K562 (cell line): Measurements from ENCODE around the gene OR2Y1. TPM values are rescaled to one million over a fixed set of nuclear protein-coding genes. Genes with fewer than 3 reads are reported as not detected.
"Not testable (repeated sequence)": the region's sequence is repeated elsewhere in the genome, so short reads cannot be mapped to it uniquely, and the experiment has no call there.

Experiments
- ADNP ChIP-seq: fragments of 200-800 bp; sonication (Bioruptor generic); IDR thresholded peaks from 2 replicates; pipeline ENCODE4 v1.6.1; 2016; ENCODE audit warnings: missing genetic modification characterization, missing compliant biosample characterization
- ATF4 ChIP-seq: fragments of 450-650 bp; formaldehyde crosslinking; IDR thresholded peaks from 2 replicates; pipeline ENCODE4 v1.4.0; 2022; ENCODE audit warnings: mild to moderate bottlenecking, moderate library complexity
- CBFA2T2 ChIP-seq: fragments of 450-650 bp; conservative IDR thresholded peaks from 2 replicates; pipeline ENCODE4 v1.6.1; 2017; ENCODE audit warnings: mild to moderate bottlenecking
- CBX1 ChIP-seq: sonication (generic); IDR thresholded peaks from 2 replicates; pipeline ENCODE4 v1.6.1; 2016; ENCODE audit warnings: antibody characterized with exemption, low read depth, mild to moderate bottlenecking
- EGR1 ChIP-seq: fragments of 450-650 bp; conservative IDR thresholded peaks from 2 replicates; pipeline ENCODE4 v1.6.1; 2017; ENCODE audit warnings: mild to moderate bottlenecking
- FOXM1 ChIP-seq, 2 experiments: fragments of 450-650 bp in 1 of 2; sonication (generic) in 1 of 2; formaldehyde crosslinking in 1 of 2; IDR thresholded peaks; 2 replicates each; pipeline versions ENCODE4 v1.6.1 to v1.9.0; 2017 to 2022; ENCODE audit warnings: low read depth in 2 of 2, mild to moderate bottlenecking in 2 of 2, missing genetic modification reagents in 1 of 2, moderate library complexity in 1 of 2
- GATAD2A ChIP-seq: fragments of 450-650 bp; IDR thresholded peaks from 2 replicates; pipeline ENCODE4 v1.6.1; 2017
- LEF1 ChIP-seq: fragments of 450-650 bp; IDR thresholded peaks from 2 replicates; pipeline ENCODE4 v1.6.1; 2016; ENCODE audit warnings: mild to moderate bottlenecking
- MNT ChIP-seq, 2 experiments: fragments of 450-650 bp; conservative IDR thresholded peaks; 2 replicates each; pipeline ENCODE4 v1.6.1; 2017; ENCODE audit warnings: mild to moderate bottlenecking in 2 of 2, moderate library complexity in 2 of 2
- MTA2 ChIP-seq: fragments of 450-650 bp; IDR thresholded peaks from 2 replicates; pipeline ENCODE4 v1.6.1; 2016; ENCODE audit warnings: low read depth
- PHB2 ChIP-seq: fragments of 450-650 bp; IDR thresholded peaks from 2 replicates; pipeline ENCODE4 v1.6.1; 2017; ENCODE audit warnings: low read depth
- PYGO2 ChIP-seq: fragments of 450-650 bp; IDR thresholded peaks from 2 replicates; pipeline ENCODE4 v1.6.1; 2016; ENCODE audit warnings: mild to moderate bottlenecking, missing genetic modification characterization, moderate library complexity, missing compliant biosample characterization
- RB1 ChIP-seq: fragments of 450-650 bp; IDR thresholded peaks from 2 replicates; pipeline ENCODE4 v1.6.1; 2017; ENCODE audit warnings: low read depth, mild to moderate bottlenecking
- SOX6 ChIP-seq: fragments of 450-650 bp; IDR thresholded peaks from 2 replicates; pipeline ENCODE4 v1.6.1; 2014; ENCODE audit warnings: mild to moderate bottlenecking
- TRIM28 ChIP-seq: fragments of 450-650 bp; IDR thresholded peaks from 2 replicates; pipeline ENCODE4 v1.6.1; 2017
- ZBTB17 ChIP-seq: fragments of 450-650 bp; formaldehyde crosslinking; IDR thresholded peaks from 2 replicates; pipeline ENCODE4 v1.4.0; 2020; ENCODE audit warnings: mild to moderate bottlenecking
- ZBTB40 ChIP-seq, 2 experiments: fragments of 450-650 bp in 1 of 2; sonication (generic) in 1 of 2; formaldehyde crosslinking in 1 of 2; IDR thresholded peaks; 2 replicates each; pipeline versions ENCODE4 v1.7.1 to v1.9.0; 2016 to 2022; ENCODE audit warnings: inconsistent platforms in 1 of 2, mild to moderate bottlenecking in 1 of 2, missing genetic modification reagents in 1 of 2
- ZNF175 ChIP-seq: fragments of 200-800 bp; sonication (Bioruptor generic); IDR thresholded peaks from 2 replicates; pipeline ENCODE4 v1.6.1; 2016; ENCODE audit warnings: low read depth, mild to moderate bottlenecking, missing genetic modification characterization, missing compliant biosample characterization
- ZNF24 ChIP-seq: fragments of 450-650 bp; IDR thresholded peaks from 2 replicates; pipeline ENCODE4 v1.6.1; 2016
- polyA plus RNA-seq, 8 experiments: library from polyadenylated mRNA; depleted of rRNA in 4 of 8; stranded (reverse) in 5 of 8; unstranded in 3 of 8; fragments of >200 nt; fragmentation: Nextera tagmentation in 2 of 8; fragmentation: Illumina TruSeq in 1 of 8; extraction: Ambion mirVana in 2 of 8; extraction: Trizol in 1 of 8; gene quantifications; 2 replicates each; pipeline versions ENCODE4 v1.2.1 to v1.2.3, GENCODE V29; 2011 to 2014; ENCODE audit warnings: inconsistent platforms in 1 of 8, missing spikeins in 1 of 8
- total RNA-seq, 7 experiments: library from RNA; depleted of rRNA in 6 of 7; stranded (reverse); fragments of >200 nt in 6 of 7; fragmentation: Illumina TruSeq in 2 of 7; extraction: Trizol in 2 of 7; gene quantifications; 2 replicates each; pipeline versions ENCODE4 v1.2.1 to v1.2.3, GENCODE V29; 2011 to 2021; ENCODE audit warnings: low replicate concordance in 1 of 7

Gene OR2Y1
- total and polyA plus RNA-seq, 9 of the 15 experiments (the other 6 are each of a cell fraction or from before 2014, with no cell fraction given): not detected

GRCh38 chr5:180781900-180782326, 42.1 kb upstream of the OR2Y1 start (continued):
- TF ChIP-seq TRIM28: peak; percentile 97
- 0 out of 2 replicates have a peak, but pooled peaks have one; percentile 11 for TF ChIP-seq EGR1
- 0 out of 2 replicates have a peak, but pooled peaks have one; percentile 53 for TF ChIP-seq ZNF175 (CRISPR knock-in tag)
- TF ChIP-seq ZBTB17: peak; percentile 95
- peak; percentile 40 for TF ChIP-seq ADNP (tag)
- TF ChIP-seq GATAD2A: peak; percentile 82
- TF ChIP-seq SOX6: peak; percentile 96
- peak; percentile 79 for TF ChIP-seq PHB2
- TF ChIP-seq CBX1: 0 out of 2 replicates have a peak, but pooled peaks have one; percentile 70
- peak; percentile 84 for TF ChIP-seq FOXM1 (IDR thresholded peaks at IDR 0.05; ENCODE audit: low read depth)
- TF ChIP-seq FOXM1 (CRISPR knock-in tag; IDR thresholded peaks at IDR 0.05; ENCODE audit: low read depth); ZBTB40 (CRISPR knock-in tag; IDR thresholded peaks at IDR 0.05): not testable (repeated sequence)
- TF ChIP-seq CBFA2T2: peak; percentile 95
- peak; percentile 71 for TF ChIP-seq ZNF24
- TF ChIP-seq MTA2: peak; percentile 92
- TF ChIP-seq RB1: 0 out of 2 replicates have a peak, but pooled peaks have one; percentile 30
- peak; percentile 56 to 64; a peak in 3 of 4 replicates for TF ChIP-seq MNT (conservative IDR thresholded peaks at IDR 0.05)
- TF ChIP-seq LEF1: peak; percentile 73
- 0 out of 2 replicates have a peak, but pooled peaks have one; percentile 14 for TF ChIP-seq ZBTB40 (IDR thresholded peaks at IDR 0.05)
- TF ChIP-seq ATF4 (CRISPR knock-in tag): peak; percentile 25; the same call in 1 of the 2 replicates
- peak; percentile 56; the same call in 1 of the 2 replicates for TF ChIP-seq PYGO2
